Mesendoderm (in vitro differentiated cells): ENCODE results near the gene LRRC4C.
A peak's percentile ranks its signal among the peaks of the same experiment; 100 is the strongest.

Source experiments
- DNase-seq: peaks from one replicate; pipeline ENCODE4 v3.0.0; 2013
- H2AK5ac ChIP-seq: 2 replicates; pipeline ENCODE4 v1.6.1; 2013; ENCODE audit warnings: low read length, inconsistent platforms
- H2BK120ac ChIP-seq: 2 replicates; pipeline ENCODE4 v1.6.1; 2013; ENCODE audit warnings: low read depth, mild to moderate bottlenecking, low read length, moderate library complexity, mixed read lengths
- H2BK15ac ChIP-seq: replicated peaks from 2 replicates; pipeline ENCODE4 v1.6.1; 2013; ENCODE audit warnings: low read depth, mild to moderate bottlenecking, moderate library complexity
- H2BK5ac ChIP-seq: 2 replicates; pipeline ENCODE4 v1.6.1; 2013; ENCODE audit warnings: low read length, inconsistent platforms
- H3K18ac ChIP-seq: 2 replicates; pipeline ENCODE4 v1.6.1; 2013; ENCODE audit warnings: mild to moderate bottlenecking, low read length, mixed read lengths
- H3K23ac ChIP-seq: one replicate; pipeline ENCODE4 v1.6.1; 2013; ENCODE audit warnings: low read length
- H3K27ac ChIP-seq: 2 replicates; pipeline ENCODE4 v1.5.1; 2013; ENCODE audit warnings: low read depth, mild to moderate bottlenecking, inconsistent platforms, low read length, moderate library complexity
- H3K27me3 ChIP-seq: 2 replicates; pipeline ENCODE4 v1.6.1; 2013; ENCODE audit warnings: low read length, control low read depth, mild to moderate bottlenecking, inconsistent platforms; ENCODE audit not compliant: insufficient read depth, poor library complexity
- H3K36me3 ChIP-seq: 2 replicates; pipeline ENCODE4 v1.6.1; 2013; ENCODE audit warnings: low read length, inconsistent platforms; ENCODE audit not compliant: control insufficient read depth, insufficient read depth
- H3K4ac ChIP-seq: one replicate; pipeline ENCODE4 v1.6.1; 2013; ENCODE audit warnings: low read depth, mild to moderate bottlenecking, low read length, moderate library complexity
- H3K4me1 ChIP-seq: 2 replicates; pipeline ENCODE4 v1.6.1; 2013; ENCODE audit warnings: low read depth, low read length, inconsistent platforms; ENCODE audit not compliant: control insufficient read depth
- H3K4me2 ChIP-seq: 2 replicates; pipeline ENCODE4 v1.6.1; 2013; ENCODE audit warnings: low read length
- H3K4me3 ChIP-seq: 2 replicates; pipeline ENCODE4 v1.5.1; 2013; ENCODE audit warnings: mild to moderate bottlenecking, low read length
- H3K56ac ChIP-seq: one replicate; pipeline ENCODE4 v1.6.1; 2013; ENCODE audit warnings: low read length
- H3K79me1 ChIP-seq: 2 replicates; pipeline ENCODE4 v1.6.1; 2013; ENCODE audit warnings: low read length, inconsistent platforms
- H3K79me2 ChIP-seq: 2 replicates; pipeline ENCODE4 v1.6.1; 2013; ENCODE audit warnings: mild to moderate bottlenecking, low read length; ENCODE audit not compliant: control insufficient read depth, insufficient read depth
- H3K9ac ChIP-seq: 2 replicates; pipeline ENCODE4 v1.6.1; 2013; ENCODE audit warnings: low read length, inconsistent platforms
- H4K5ac ChIP-seq: one replicate; pipeline ENCODE4 v1.6.1; 2013; ENCODE audit warnings: low read length
- H4K8ac ChIP-seq: one replicate; pipeline ENCODE4 v1.6.1; 2013; ENCODE audit warnings: low read depth, mild to moderate bottlenecking, control low read depth, low read length, moderate library complexity
- WGBS: extraction: QIAGEN DNeasy Blood & Tissue Kit; methylation state at CpG from one replicate; pipeline ENCODE4 v1.1.7; 2013; ENCODE audit warnings: low lambda C conversion rate, missing lambda C conversion rate; ENCODE audit not compliant: insufficient coverage; ENCODE audit errors: extremely low coverage; 5-methylcytosine and 5-hydroxymethylcytosine counted together

The LRRC4C gene

GRCh38 chr11:41446107-41446506, 13.3 kb downstream of the LRRC4C start:
- no peak for DNase-seq
- no peak overlapping the region for H3K4me3 ChIP-seq
- no peak overlapping the region for H3K18ac ChIP-seq
- H2AK5ac ChIP-seq, result no peak overlapping the region
- WGBS, result no CpG with 5 or more reads among the region's 2 CpGs
- H2BK5ac ChIP-seq, result no peak overlapping the region
- H3K4ac ChIP-seq, result no peak overlapping the region
- H3K27ac ChIP-seq, result no peak overlapping the region
- H3K27me3 ChIP-seq, result no peaks in the 10 kb centered on the region
- no peak overlapping the region for H3K9ac ChIP-seq
- H4K5ac ChIP-seq, result no peak overlapping the region
- H3K79me1 ChIP-seq, result no peaks in the 10 kb centered on the region
- no peak overlapping the region for H3K4me2 ChIP-seq
- no peak overlapping the region for H3K23ac ChIP-seq
- H2BK120ac ChIP-seq, result no peak overlapping the region
- no peaks in the 10 kb centered on the region for H3K36me3 ChIP-seq
- H3K79me2 ChIP-seq, result no peaks in the 10 kb centered on the region
- peaks cover 2% of the 10 kb centered on the region for H3K4me1 ChIP-seq
- no peak overlapping the region for H4K8ac ChIP-seq
- no peak overlapping the region for H2BK15ac ChIP-seq
- no peak overlapping the region for H3K56ac ChIP-seq

GRCh38 chr11:41437006-41437490, 22.4 kb downstream of the LRRC4C start:
- H3K9ac ChIP-seq, result no peak overlapping the region
- H3K56ac ChIP-seq, result no peak overlapping the region
- 100% methylated on average over 2 of the region's 9 CpGs for WGBS
- DNase-seq, result no peak
- H3K4me3 ChIP-seq, result no peak overlapping the region
- no peak overlapping the region for H3K4ac ChIP-seq
- no peak overlapping the region for H2BK120ac ChIP-seq
- H3K4me2 ChIP-seq, result no peak overlapping the region
- H3K36me3 ChIP-seq, result no peaks in the 10 kb centered on the region
- H3K23ac ChIP-seq, result no peak overlapping the region
- no peak overlapping the region for H2AK5ac ChIP-seq
- no peak overlapping the region for H3K27ac ChIP-seq
- H3K79me2 ChIP-seq, result no peaks in the 10 kb centered on the region
- H3K4me1 ChIP-seq, result no peaks in the 10 kb centered on the region
- H2BK15ac ChIP-seq, result no peak overlapping the region
- no peak overlapping the region for H4K5ac ChIP-seq
- no peaks in the 10 kb centered on the region for H3K79me1 ChIP-seq
- no peak overlapping the region for H2BK5ac ChIP-seq
- no peak overlapping the region for H3K18ac ChIP-seq
- no peak overlapping the region for H4K8ac ChIP-seq
- H3K27me3 ChIP-seq, result no peaks in the 10 kb centered on the region

GRCh38 chr11:41435531-41435930, 23.9 kb downstream of the LRRC4C start:
- DNase-seq, result no peak
- Histone ChIP-seq H3K27me3 (no peaks in the 10 kb centered on the region), H3K56ac (no peak overlapping the region), H3K18ac (no peak overlapping the region), H2BK15ac (no peak overlapping the region), H3K4ac (no peak overlapping the region), H2BK5ac (no peak overlapping the region), H3K23ac (no peak overlapping the region), H4K5ac (no peak overlapping the region), H3K4me1 (no peaks in the 10 kb centered on the region), H3K79me2 (no peaks in the 10 kb centered on the region), H2AK5ac (no peak overlapping the region), H3K79me1 (no peaks in the 10 kb centered on the region), H3K4me3 (no peak overlapping the region), H4K8ac (no peak overlapping the region), H3K4me2 (no peak overlapping the region), H3K9ac (no peak overlapping the region), H3K27ac (no peak overlapping the region), H2BK120ac (no peak overlapping the region), H3K36me3 (no peaks in the 10 kb centered on the region)
- no CpG with 5 or more reads among the region's 4 CpGs for WGBS

GRCh38 chr11:41431784-41432183, 27.7 kb downstream of the LRRC4C start:
- Histone ChIP-seq H3K56ac (no peak overlapping the region), H3K4ac (no peak overlapping the region), H3K79me1 (no peaks in the 10 kb centered on the region), H3K4me2 (no peak overlapping the region), H3K79me2 (no peaks in the 10 kb centered on the region), H2BK15ac (no peak overlapping the region), H4K5ac (no peak overlapping the region), H2BK120ac (no peak overlapping the region), H2AK5ac (no peak overlapping the region), H3K23ac (no peak overlapping the region), H3K18ac (no peak overlapping the region), H3K27me3 (no peaks in the 10 kb centered on the region), H3K36me3 (no peaks in the 10 kb centered on the region), H3K27ac (no peak overlapping the region), H3K9ac (no peak overlapping the region), H2BK5ac (no peak overlapping the region), H3K4me3 (no peak overlapping the region), H3K4me1 (peaks cover 2% of the 10 kb centered on the region), H4K8ac (no peak overlapping the region)
- no CpG with 5 or more reads among the region's 5 CpGs for WGBS
- peak; percentile 69 for DNase-seq

DNA sequence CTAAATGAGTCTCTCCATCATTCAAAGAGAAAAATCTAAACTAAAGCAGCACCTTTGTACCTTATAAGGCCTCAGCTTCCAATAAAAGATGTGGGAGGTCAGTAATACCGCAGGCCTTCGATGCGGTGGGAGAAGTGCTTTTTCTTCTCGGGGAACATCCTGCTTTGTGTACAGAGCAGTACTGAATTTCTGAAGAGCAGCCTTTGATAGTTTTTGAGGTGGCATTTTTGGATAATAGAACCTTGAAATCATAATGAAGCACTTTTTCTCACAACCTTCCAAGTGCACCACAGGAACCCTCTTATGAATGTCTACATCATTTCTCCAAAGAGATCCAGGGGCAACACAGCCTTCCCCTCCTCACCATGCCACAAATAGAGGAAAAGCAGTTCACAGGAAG, 39.6 kb downstream of the LRRC4C start:
- Histone ChIP-seq H3K4me3 (no peak overlapping the region), H3K4me2 (no peak overlapping the region), H3K4me1 (no peaks in the 10 kb centered on the region), H2BK120ac (no peak overlapping the region), H3K79me1 (no peaks in the 10 kb centered on the region), H3K18ac (no peak overlapping the region), H3K9ac (no peak overlapping the region), H4K5ac (no peak overlapping the region), H3K4ac (no peak overlapping the region), H4K8ac (no peak overlapping the region), H3K23ac (no peak overlapping the region), H3K27me3 (no peaks in the 10 kb centered on the region), H3K56ac (no peak overlapping the region), H3K79me2 (no peaks in the 10 kb centered on the region), H3K36me3 (no peaks in the 10 kb centered on the region), H2AK5ac (no peak overlapping the region), H2BK5ac (no peak overlapping the region), H2BK15ac (no peak overlapping the region), H3K27ac (no peak overlapping the region)
- WGBS, result no CpG with 5 or more reads among the region's 4 CpGs
- DNase-seq, result no peak

DNA sequence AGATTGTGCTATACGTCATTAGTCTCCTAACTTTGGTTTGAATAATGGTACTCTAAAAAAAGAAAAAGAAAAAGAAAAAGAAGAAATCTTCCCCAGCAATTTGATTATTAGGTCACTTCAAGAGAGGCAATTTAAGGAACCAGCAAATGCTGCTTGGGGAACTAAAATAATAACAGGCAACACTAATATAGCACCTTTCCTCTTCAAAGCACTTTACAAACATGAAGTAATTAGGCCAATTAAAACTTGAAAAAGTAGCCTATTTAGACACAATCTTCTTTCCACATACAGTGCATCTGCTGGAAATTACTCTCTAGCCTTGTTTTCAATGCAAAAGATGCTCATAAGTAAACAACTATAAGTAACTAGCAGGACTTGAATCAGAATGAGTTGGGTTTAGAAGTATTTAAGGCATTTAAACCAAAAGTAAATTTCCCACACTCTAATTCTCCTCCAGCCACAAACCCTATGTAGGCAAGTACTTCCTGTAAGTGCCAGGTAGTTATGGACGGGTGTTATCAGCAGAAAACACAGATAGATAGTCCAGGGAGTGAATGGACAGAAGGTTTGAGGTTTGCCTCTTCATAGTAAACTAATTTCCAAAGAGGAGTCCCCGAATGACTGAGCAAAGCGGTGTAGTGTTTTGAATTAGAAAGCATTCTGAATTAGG, 44.5 kb downstream of the LRRC4C start:
- Histone ChIP-seq H3K4me3 (no peak overlapping the region), H3K9ac (no peak overlapping the region), H3K79me2 (no peaks in the 10 kb centered on the region), H3K27me3 (no peaks in the 10 kb centered on the region), H3K79me1 (no peaks in the 10 kb centered on the region), H2BK5ac (no peak overlapping the region), H3K4me2 (no peak overlapping the region), H3K4me1 (no peaks in the 10 kb centered on the region), H3K27ac (no peak overlapping the region), H4K5ac (no peak overlapping the region), H3K18ac (no peak overlapping the region), H3K4ac (no peak overlapping the region), H3K36me3 (no peaks in the 10 kb centered on the region), H4K8ac (no peak overlapping the region), H3K56ac (no peak overlapping the region), H2BK120ac (no peak overlapping the region), H3K23ac (no peak overlapping the region), H2AK5ac (no peak overlapping the region), H2BK15ac (no peak overlapping the region)
- WGBS, result no CpG with 5 or more reads among the region's 4 CpGs
- DNase-seq, result no peak
